A673 (cell line): ENCODE measurements around the gene VDR. TPM values are rescaled to one million over a fixed set of nuclear protein-coding genes. Genes with fewer than 3 reads are reported as not detected.

ENCODE experiments used
- BruUV-seq: library from RNA; stranded (reverse); fragments of 400-500 nt; replicated peaks from 2 replicates; lab custom pipeline; 2021; lab: Mats Ljungman, UMichigan
- CTCF ChIA-PET: fragments of 300-600 bp; sonication (Branson Sonifier 250); formaldehyde crosslinking; loops from one replicate; lab custom pipeline; 2022; ENCODE audit warnings: antibody characterized with exemption; lab: Charles Lee
- POLR2A ChIA-PET: fragments of 300-600 bp; sonication (Branson Sonifier 250); formaldehyde crosslinking; loops from one replicate; lab custom pipeline; 2022; ENCODE audit warnings: antibody characterized with exemption; ENCODE audit not compliant: low non-redundant PET; lab: Charles Lee
- DNase-seq: peaks from one replicate; pipeline ENCODE4 v3.0.0-alpha.2; 2015; ENCODE audit warnings: low spot score
- H3K27ac ChIP-seq: fragments of 200-600 bp; sonication (generic); 2 replicates; pipeline ENCODE4 v1.5.1; 2016; ENCODE audit warnings: mixed run types, low read depth, mild to moderate bottlenecking, mixed read lengths, antibody characterized with exemption, low read length; ENCODE audit not compliant: poor library complexity, severe bottlenecking
- H3K27me3 ChIP-seq: fragments of 200-600 bp; sonication (generic); replicated peaks from 2 replicates; pipeline ENCODE4 v1.6.1; 2017; ENCODE audit warnings: mixed run types, low read depth, mild to moderate bottlenecking, mixed read lengths, antibody characterized with exemption, low read length; ENCODE audit not compliant: insufficient read depth, poor library complexity
- H3K36me3 ChIP-seq: fragments of 200-600 bp; sonication (generic); 2 replicates; pipeline ENCODE4 v1.6.1; 2016; ENCODE audit warnings: mixed run types, mild to moderate bottlenecking, mixed read lengths, antibody characterized with exemption, low read length; ENCODE audit not compliant: insufficient read depth, poor library complexity, severe bottlenecking
- H3K4me1 ChIP-seq: fragments of 200-600 bp; sonication (generic); 2 replicates; pipeline ENCODE4 v1.6.1; 2017; ENCODE audit warnings: mixed run types, mild to moderate bottlenecking, mixed read lengths, antibody characterized with exemption, low read length; ENCODE audit not compliant: insufficient read depth, poor library complexity, severe bottlenecking
- H3K4me3 ChIP-seq: fragments of 200-600 bp; sonication (generic); 2 replicates; pipeline ENCODE4 v1.5.1; 2016; ENCODE audit warnings: low read depth, mixed run types, mild to moderate bottlenecking, mixed read lengths, low read length; ENCODE audit not compliant: poor library complexity, severe bottlenecking
- H3K9me3 ChIP-seq: fragments of 200-600 bp; sonication (generic); 2 replicates; pipeline ENCODE4 v1.6.1; 2016; ENCODE audit warnings: mixed run types, low read depth, mild to moderate bottlenecking, mixed read lengths, antibody characterized with exemption, low read length; ENCODE audit not compliant: poor library complexity, severe bottlenecking
- EZH2 ChIP-seq: fragments of 200-600 bp; sonication (generic); IDR thresholded peaks from 2 replicates; pipeline ENCODE4 v1.6.1; 2017; ENCODE audit warnings: borderline replicate concordance, low read depth, mild to moderate bottlenecking, mixed read lengths, antibody characterized with exemption, low read length; ENCODE audit not compliant: poor library complexity, severe bottlenecking
- intact Hi-C: fragments of 100-400 bp; cut with micrococcal nuclease; formaldehyde crosslinking; loops from one replicate; pipeline ENCODE4 v1.10.0; 2022; ENCODE audit not compliant: unreplicated experiment
- total RNA-seq: library from RNA; stranded (reverse); gene quantifications from 2 replicates; pipeline ENCODE4 v1.2.3, GENCODE V29; 2021
- TF ChIP-seq, protein P1 (sequence below): fragments of 300-800, 200-600 bp; sonication (generic); conservative IDR thresholded peaks from 2 replicates; pipeline ENCODE4 v1.5.1; 2017; ENCODE audit warnings: low read depth, mild to moderate bottlenecking, antibody characterized with exemption, low read length, moderate library complexity, mixed read lengths

Gene VDR
- total RNA-seq, 1 experiment from 2014 or later: 0.43 TPM

DNA sequence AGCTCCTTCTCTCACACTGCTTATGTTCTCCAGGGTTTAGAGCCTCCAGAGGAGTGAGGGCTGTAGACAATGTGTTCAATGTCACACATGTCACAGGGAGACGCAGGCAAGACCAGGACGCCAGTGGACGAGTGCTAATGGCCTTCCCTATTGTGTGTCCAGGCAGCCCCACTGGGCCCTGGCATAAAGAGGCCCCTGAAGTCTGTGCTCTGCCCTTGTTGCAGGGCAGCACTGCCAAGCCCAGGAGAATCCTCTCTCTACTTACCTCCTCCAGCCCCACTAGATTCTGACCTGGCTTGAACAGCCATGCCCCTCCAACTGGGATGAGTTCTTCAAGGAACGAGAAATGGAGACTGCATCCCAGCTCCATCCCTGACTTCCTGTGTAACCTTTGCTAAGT lies 33.8 kb upstream of the VDR start:
- H3K4me3 ChIP-seq: no peak overlapping the region
- no peaks in the 10 kb centered on the region for H3K4me1 ChIP-seq
- H3K9me3 ChIP-seq: no peaks in the 10 kb centered on the region
- intact Hi-C loops: no loop called here
- no peak overlapping the region for H3K27ac ChIP-seq
- BruUV-seq: no TSS peak
- no peaks in the 10 kb centered on the region for H3K27me3 ChIP-seq
- ChIA-PET POLR2A (no interaction called here), CTCF (no interaction called here)
- no peaks in the 10 kb centered on the region for H3K36me3 ChIP-seq
- no peak for DNase-seq
- TF ChIP-seq EZH2: no peak
- TF ChIP-seq, protein P1, sequence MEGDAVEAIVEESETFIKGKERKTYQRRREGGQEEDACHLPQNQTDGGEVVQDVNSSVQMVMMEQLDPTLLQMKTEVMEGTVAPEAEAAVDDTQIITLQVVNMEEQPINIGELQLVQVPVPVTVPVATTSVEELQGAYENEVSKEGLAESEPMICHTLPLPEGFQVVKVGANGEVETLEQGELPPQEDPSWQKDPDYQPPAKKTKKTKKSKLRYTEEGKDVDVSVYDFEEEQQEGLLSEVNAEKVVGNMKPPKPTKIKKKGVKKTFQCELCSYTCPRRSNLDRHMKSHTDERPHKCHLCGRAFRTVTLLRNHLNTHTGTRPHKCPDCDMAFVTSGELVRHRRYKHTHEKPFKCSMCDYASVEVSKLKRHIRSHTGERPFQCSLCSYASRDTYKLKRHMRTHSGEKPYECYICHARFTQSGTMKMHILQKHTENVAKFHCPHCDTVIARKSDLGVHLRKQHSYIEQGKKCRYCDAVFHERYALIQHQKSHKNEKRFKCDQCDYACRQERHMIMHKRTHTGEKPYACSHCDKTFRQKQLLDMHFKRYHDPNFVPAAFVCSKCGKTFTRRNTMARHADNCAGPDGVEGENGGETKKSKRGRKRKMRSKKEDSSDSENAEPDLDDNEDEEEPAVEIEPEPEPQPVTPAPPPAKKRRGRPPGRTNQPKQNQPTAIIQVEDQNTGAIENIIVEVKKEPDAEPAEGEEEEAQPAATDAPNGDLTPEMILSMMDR: no peak

DNA sequence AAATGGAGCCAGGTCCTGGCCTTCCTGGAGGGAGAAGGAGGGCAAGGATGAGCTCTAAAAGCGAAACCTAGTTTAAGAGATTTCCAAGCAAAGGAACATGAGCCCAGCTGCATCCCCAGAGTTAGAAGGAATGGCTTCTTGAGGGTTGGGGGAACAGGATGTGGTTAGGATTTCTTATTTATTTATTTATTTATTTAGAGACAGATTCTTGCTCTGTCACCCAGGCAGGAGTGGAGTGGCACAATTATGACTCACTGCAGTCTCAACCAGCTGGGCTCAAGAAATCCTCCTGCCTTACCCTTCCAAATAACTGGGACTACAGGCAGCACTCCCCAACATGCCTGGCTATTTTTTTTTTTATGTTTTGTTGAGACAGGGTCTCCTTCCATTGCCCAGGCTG lies 33.3 kb upstream of the VDR start:
- peak; percentile 14 for DNase-seq
- intact Hi-C loops: no loop called here
- ChIA-PET CTCF (no interaction called here), POLR2A (no interaction called here)
- H3K27me3 ChIP-seq: no peaks in the 10 kb centered on the region
- no peaks in the 10 kb centered on the region for H3K4me1 ChIP-seq
- H3K4me3 ChIP-seq: no peak overlapping the region
- TF ChIP-seq, protein P1: no peak
- TF ChIP-seq EZH2: no peak
- H3K9me3 ChIP-seq: no peaks in the 10 kb centered on the region
- no peak overlapping the region for H3K27ac ChIP-seq
- no peaks in the 10 kb centered on the region for H3K36me3 ChIP-seq
- no TSS peak for BruUV-seq

DNA sequence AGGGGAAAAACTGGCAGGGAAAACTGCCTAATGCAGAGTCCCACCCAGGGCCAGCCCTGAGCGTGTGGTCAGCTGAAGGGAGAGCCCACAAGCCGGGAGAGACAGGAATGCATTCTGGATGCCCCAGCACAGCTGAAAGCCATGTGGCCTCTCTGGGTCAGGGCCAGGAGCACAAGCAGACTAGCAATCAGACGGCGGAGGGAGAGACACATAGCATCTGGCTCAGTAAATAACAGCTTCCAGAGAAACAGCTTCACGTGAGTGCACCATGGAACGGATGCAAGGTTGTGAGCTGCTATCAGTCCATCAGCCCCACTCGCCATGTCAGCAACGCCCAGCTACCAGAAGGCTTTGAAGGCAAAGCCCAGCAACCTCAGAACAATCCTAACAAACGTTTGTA lies 30.4 kb upstream of the VDR start:
- no peak overlapping the region for H3K4me3 ChIP-seq
- no peak for TF ChIP-seq EZH2
- TF ChIP-seq, protein P1: no peak
- H3K27ac ChIP-seq: no peak overlapping the region
- POLR2A ChIA-PET: no interaction called here
- BruUV-seq: no TSS peak
- no peaks in the 10 kb centered on the region for H3K4me1 ChIP-seq
- no peaks in the 10 kb centered on the region for H3K36me3 ChIP-seq
- H3K27me3 ChIP-seq: no peaks in the 10 kb centered on the region
- DNase-seq: no peak
- CTCF ChIA-PET: no interaction called here
- H3K9me3 ChIP-seq: no peaks in the 10 kb centered on the region
- intact Hi-C loops: no loop called here
